Jurkat, Clone E6-1 (cell line): ENCODE results near the gene IL17RE.
"Not testable (repeated sequence)": the region's sequence is repeated elsewhere in the genome, so short reads cannot be mapped to it uniquely, and the experiment has no call there.

Experiments
- DNase-seq: peaks from one replicate; pipeline ENCODE4 v3.0.0-alpha.2; 2011; ENCODE audit warnings: low read depth, low spot score
- H3K4me3 ChIP-seq: 2 replicates; pipeline ENCODE4 v1.5.1; 2011; ENCODE audit warnings: mild to moderate bottlenecking, low read length, control low read depth, moderate library complexity

Gene IL17RE

GRCh38 chr3:9878700-9879099, 23.9 kb upstream of the IL17RE start:
- H3K4me3 ChIP-seq = no peak overlapping the region

GRCh38 chr3:9879830-9880549, 22.7 kb upstream of the IL17RE start, which contains the start of gene CIDEC:
CIDEC (minus strand) TSS chr3:9880253; CDS start chr3:9878486, 1,767 bp downstream.
- H3K4me3 ChIP-seq = no peak within 1 kb of the TSS
- DNase-seq = no peak

More at GRCh38 chr3:9878700-9879099, 23.9 kb upstream of the IL17RE start:
- DNase-seq = no peak

GRCh38 chr3:9881441-9881840, 21.2 kb upstream of the IL17RE start:
- DNase-seq = no peak
- H3K4me3 ChIP-seq = no peak overlapping the region

GRCh38 chr3:9883706-9884554, 18.7 kb upstream of the IL17RE start:
- H3K4me3 ChIP-seq = no peak overlapping the region
- DNase-seq = no peak

- no peak for DNase-seq
- no peak overlapping the region for H3K4me3 ChIP-seq
Measured at GRCh38 chr3:9884555-9885165, 18.0 kb upstream of the IL17RE start.

GRCh38 chr3:9886328-9886727, 16.3 kb upstream of the IL17RE start:
- no peak for DNase-seq
- no peak overlapping the region for H3K4me3 ChIP-seq

- DNase-seq = no peak
- H3K4me3 ChIP-seq = no peak overlapping the region
Measured at GRCh38 chr3:9887480-9887879, 15.2 kb upstream of the IL17RE start.

GRCh38 chr3:9888540-9888939, 14.1 kb upstream of the IL17RE start:
- no peak overlapping the region for H3K4me3 ChIP-seq
- no peak for DNase-seq

- no peak overlapping the region for H3K4me3 ChIP-seq
- no peak for DNase-seq
Measured at GRCh38 chr3:9889405-9889804, 13.2 kb upstream of the IL17RE start.

GRCh38 chr3:9890249-9891071, 12.2 kb upstream of the IL17RE start, which contains the start of gene JAGN1:
JAGN1 (plus strand) TSS chr3:9890610; CDS start chr3:9890723, 113 bp downstream.
- H3K4me3 ChIP-seq = peak within 1 kb of the TSS; percentile 91
- peak; percentile 84 for DNase-seq

GRCh38 chr3:9891072-9891622, 11.5 kb upstream of the IL17RE start:
- DNase-seq = no peak
- peak overlapping the region; percentile 91 for H3K4me3 ChIP-seq

GRCh38 chr3:9893739-9894138, 8.9 kb upstream of the IL17RE start:
- H3K4me3 ChIP-seq = no peak overlapping the region

GRCh38 chr3:9895715-9896114, 6.9 kb upstream of the IL17RE start:
- DNase-seq, H3K4me3 ChIP-seq: not testable (repeated sequence)

More at GRCh38 chr3:9893739-9894138, 8.9 kb upstream of the IL17RE start:
- no peak for DNase-seq

- H3K4me3 ChIP-seq, DNase-seq: not testable (repeated sequence)
Measured at GRCh38 chr3:9896755-9897407, 5.8 kb upstream of the IL17RE start.

GRCh38 chr3:9897408-9898372, 5.0 kb upstream of the IL17RE start:
- H3K4me3 ChIP-seq = no peak overlapping the region
- DNase-seq = no peak

- no peak overlapping the region for H3K4me3 ChIP-seq
- DNase-seq = no peak
Measured at GRCh38 chr3:9898467-9899241, 4.0 kb upstream of the IL17RE start.
